NCI-H524 (cell line): Measurements from ENCODE around the gene PHOSPHO1.

Experiments used
- DNase-seq, 2 experiments: peaks; one replicate each; lab custom pipeline; 2025; lab: John Stamatoyannopoulos, UW

Gene PHOSPHO1

GRCh38 chr17:49242813-49243212 is 12.2 kb upstream of the PHOSPHO1 start:
- no peak for DNase-seq

GRCh38 chr17:49241692-49242397 is 11.3 kb upstream of the PHOSPHO1 start:
- no peak for DNase-seq

DNA sequence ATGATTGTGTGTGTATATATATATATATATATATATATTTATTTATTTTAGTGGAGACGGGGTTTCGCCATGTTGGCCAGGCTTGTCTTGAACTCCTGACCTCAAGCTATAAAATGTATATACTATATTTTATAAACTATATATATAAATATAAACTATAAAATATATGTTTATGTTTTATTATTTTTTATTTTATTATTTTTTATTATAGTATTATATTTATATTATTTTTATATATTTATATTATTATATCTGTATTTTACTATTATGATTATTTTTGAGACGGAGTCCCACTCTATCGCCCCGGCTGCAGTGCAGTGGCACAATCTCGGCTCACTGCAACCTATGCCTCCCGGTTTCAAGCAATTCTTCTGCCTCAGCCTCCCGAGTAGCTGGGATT is 10.5 kb upstream of the PHOSPHO1 start:
- DNase-seq: no peak

DNA sequence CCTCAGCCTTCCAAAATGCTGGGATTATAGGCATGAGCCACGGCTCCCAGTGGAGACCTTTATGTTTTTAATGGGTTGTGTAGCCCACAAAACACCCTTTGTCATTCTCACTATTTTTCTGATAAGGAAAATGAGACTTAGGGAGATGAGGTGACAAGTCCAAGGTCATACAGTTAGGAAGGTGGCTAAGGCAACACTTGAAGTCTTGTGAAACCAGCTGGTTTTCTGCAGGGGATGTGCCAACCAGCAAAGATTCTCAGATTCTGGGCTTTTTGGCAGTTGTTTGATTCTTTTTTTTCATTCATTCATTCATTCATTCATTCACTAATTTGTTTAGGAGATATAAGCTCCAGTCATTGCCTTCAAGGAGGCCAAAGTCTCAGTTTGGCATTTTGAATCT is 10.0 kb upstream of the PHOSPHO1 start:
- no peak for DNase-seq

DNA sequence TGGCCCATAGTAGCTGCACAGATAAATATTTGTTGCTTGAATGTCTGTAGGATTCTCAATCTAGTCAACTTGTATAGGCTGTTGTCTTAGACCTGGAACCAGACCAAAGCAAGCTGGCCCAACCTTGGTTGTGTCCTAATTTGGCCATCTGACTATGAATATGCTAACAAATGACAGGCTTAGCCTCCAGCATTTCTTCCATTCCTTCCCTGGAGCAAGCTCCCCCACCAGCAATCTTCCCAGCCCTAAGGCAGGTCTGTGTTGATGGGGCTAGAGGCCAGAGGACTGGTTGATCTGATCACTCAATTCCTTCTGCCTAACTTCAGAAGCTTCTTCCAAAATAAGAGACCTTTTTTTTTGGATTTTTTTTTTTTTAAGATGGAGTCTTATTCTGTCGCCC is 9.4 kb upstream of the PHOSPHO1 start:
- no peak for DNase-seq

DNA sequence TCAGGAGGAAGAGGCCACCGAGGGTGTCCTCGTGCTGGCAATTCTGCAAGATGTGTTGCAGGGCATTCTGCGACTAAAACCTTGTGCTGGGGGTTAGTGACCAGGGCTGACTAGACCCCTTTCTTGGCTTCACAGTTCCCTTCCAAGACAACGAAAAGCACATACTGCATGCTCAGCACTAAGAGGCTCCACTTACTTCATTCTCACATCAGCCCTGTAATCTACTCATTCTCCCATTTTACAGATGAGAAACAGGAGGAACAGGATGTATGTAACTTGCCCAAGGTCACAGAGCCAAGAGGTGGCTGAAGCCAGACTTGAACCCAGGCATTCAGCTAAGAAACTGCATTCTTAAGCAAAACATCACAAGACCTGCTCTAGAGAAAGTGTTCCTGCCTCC is 5.3 kb upstream of the PHOSPHO1 start:
- DNase-seq: no peak

DNA sequence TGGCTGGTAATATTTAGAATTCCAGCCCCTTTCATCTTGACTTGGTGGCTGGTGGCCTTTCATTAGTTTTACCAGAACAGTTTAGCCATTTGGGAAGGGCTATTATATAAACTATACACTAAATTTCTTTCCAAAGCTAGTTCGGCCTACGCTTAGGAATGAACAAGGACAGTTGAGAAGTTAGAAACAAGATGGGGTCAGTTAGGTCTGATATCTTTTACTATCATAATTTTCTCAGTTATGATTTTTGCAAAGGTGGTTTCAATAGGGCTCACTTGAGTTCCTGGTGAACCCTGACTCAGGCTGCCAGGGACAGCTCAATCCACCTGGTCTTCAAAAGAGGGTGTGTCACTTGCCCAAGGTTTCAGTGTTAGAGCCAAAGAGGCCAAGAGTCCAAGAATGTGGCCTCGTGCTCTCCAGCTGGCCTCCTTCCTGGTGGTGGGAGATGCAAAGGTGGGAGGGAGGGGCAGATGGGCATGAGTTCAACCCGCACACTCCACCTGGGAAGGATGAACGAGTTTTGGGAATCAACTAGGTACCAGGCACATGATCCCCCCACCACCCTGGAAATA is 4.0 kb upstream of the PHOSPHO1 start:
- no peak for DNase-seq

DNA sequence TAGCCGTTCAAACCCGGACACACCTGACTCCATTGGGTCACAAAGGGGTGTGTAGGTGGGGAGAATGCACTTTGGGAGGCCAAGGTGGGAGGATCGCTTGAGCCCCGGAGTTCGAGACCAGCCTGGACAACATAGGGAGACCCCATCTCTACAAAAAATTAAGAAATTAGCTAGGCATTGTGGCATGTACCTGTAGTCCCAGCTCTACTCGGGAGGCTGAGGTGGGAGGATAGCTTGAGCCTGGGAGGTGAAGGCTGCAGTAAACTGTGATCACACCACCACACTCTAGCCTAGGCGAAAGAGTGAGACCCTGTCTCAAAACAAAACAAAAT is 942 bp upstream of the PHOSPHO1 start:
- no peak for DNase-seq

GRCh38 chr17:49229805-49230600 is 584 bp downstream of the PHOSPHO1 start:
- DNase-seq: peak in 1 of 2 experiments; percentile 15

DNA sequence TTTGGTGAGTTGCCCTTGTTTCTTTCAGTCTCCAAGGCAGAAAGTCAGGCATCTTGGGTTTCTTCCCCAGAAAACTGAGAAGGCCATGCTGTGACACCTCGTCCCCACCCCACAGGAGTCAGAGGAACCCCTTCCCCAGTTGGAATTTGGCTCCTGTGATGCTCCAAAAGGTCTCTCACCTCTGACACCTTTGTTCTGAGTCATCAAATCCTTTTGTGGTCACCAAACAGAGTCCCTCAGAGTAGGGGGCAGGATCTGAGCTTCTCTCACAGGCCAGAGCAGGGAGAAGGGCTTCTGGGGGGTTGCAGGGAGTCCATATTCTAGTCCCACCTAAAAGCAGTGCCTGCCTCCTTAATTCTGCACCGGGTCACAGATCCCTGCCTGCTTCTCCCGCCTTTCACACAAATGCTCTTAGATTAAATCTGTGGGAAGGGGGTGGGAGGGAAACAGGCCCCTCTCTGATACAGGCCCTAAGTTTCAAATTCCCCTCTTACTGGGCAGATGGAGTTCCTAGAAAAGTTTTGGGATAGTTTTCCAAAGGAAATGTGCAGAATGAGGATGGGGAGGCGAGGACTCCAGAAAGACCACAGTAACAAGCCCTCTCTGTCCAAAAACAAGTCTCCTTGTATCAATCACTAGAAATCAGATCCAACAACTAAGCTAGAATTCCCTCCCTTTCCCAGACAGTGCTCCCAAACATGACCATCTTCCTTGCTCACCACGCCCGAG is 1.3 kb downstream of the PHOSPHO1 start:
- no peak for DNase-seq

DNA sequence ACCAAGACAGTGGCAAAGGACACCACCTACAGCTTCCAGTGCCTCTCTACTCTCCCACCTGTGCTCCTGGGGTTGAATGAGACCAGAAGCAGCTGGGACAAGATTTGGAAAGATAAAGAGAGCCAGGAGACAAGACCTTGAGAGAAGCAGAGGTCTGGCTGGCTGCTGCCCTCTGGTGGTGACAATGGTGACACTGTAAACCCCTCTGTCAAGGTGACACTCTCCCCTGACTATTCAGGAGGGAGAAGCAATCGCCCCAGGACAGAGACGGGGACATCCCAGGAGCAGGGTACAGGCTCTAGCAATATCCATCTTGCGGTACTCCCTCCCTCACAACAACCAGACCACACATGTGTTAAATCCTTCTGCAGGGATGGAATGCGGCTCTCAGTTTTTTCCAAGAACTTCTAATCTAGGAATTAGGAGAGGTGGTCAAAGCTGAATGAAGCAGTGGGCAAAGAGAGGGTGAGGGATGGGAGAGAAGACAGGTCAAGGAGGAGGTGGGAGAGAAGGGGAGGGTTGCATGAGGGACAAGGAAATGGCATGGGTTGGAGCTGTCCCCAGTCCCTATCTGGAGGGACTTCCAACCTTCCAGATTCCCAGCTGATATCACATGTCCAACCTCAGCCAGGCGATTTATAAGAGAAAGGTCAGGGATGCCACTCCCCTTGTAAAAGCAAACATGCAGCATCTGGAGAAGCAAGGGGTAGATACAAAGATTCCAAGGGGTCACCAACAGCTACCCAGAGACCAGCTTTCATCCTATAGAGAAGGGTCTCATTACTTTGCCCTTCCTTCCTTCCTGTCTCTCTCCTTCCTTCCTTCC is 2.9 kb downstream of the PHOSPHO1 start:
- DNase-seq: peak; percentile 37 to 75

- DNase-seq: no peak
Measured at GRCh38 chr17:49226771-49227435, 3.7 kb downstream of the PHOSPHO1 start.

DNA sequence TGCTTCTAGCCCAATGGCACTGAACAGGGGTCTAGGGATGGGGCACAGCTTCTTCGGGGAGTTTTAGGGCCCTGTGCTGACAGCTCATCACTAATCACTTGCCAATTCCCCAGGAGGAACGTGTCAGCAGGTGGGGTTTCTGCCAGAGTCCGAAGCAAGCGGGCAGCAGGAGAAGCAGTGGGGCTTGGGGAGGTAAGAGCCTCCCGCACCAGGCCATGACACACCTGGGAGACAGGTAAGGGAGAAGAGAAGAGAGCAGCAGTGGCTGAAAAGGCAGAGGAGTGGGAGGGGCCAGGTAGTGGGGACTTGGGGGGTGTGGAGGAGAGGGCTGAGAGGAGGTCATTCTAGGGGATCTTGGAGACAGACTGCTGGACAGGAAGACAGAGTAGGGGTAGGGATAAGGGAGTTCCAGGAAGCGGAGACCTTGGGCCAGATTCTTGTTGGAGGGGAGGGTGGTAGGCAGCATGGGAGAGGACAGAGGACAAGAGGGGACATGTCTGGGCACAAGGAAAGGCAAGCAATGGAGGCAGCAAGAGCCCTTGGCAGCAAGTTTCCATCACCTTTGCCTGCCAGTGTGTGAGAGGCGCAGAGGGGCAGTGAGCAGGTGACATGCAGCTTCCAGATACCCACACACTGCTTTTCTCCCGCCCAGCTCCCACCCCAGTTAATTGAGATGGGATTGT is 4.9 kb downstream of the PHOSPHO1 start:
- DNase-seq: no peak

GRCh38 chr17:49224997-49225337 is 5.6 kb downstream of the PHOSPHO1 start:
- no peak for DNase-seq

DNA sequence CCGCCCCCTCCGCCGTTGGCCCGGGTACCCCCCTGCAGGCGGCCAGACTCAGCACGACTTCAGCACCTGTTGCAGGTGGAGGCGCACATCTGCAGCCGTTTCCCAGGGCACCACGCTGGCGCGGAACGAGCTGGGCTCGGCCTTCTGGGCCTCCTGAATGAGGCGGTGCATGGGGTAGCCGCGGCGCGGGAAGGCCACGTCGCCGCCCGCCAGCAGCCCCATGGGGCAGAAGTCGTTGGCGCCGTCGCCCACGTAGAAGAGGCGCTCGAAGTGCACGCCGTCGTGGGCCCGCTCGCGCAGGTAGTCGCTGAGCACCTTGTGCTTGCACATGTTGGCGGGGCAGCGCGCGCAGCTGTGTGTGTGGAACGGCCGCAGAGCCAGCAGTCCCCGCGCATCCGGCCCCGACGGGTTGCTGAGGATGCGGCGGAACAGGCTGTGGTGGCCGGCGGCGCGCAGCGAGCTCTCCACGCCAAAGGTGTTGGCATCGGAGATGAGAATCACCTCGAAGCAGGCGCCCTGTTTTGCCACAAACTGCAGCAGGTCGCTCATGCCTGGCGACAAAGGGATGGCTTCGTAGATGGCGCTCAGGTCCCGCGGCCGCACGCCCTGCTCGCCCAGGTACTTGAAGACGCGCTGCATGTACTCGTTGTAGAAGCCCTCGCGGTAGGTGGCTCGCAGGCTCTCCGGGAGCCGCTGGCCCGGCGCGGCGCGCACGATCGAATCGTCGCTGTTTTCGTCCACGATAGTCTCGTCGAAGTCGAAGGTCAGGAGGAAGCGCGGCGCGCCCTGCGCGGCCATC is 6.2 kb downstream of the PHOSPHO1 start:
- DNase-seq: peak in 1 of 2 experiments; percentile 30

GRCh38 chr17:49223517-49224197 is 6.9 kb downstream of the PHOSPHO1 start:
- DNase-seq: peak in 1 of 2 experiments; percentile 41

DNA sequence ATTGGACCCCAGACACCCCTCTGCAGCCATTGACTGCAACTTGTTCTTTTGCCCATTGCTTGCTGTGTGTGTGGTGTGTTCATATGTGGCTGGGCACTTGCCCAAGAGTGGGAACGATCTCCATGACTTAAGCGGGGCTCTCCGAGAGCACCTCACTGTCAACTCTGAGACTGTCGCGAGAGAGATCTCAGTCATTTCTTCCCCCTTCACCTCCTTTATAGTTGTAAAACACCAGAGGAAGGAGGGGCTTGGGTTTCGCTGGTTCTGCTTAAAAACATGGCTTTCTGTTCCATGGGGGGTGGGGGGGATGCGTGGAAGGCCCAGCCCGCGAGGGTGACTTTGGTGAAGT is 7.4 kb downstream of the PHOSPHO1 start:
- no peak for DNase-seq

- DNase-seq: no peak
Measured at GRCh38 chr17:49219987-49220386, 10.6 kb downstream of the PHOSPHO1 start.
